ENCODE results near the gene ATP8A1. TPM values are rescaled to one million over a fixed set of nuclear protein-coding genes. Genes with fewer than 3 reads are reported as not detected.

The ATP8A1 gene
- total RNA-seq, 2 donors from 2014 or later: 43.3 to 59.2 TPM

DNA sequence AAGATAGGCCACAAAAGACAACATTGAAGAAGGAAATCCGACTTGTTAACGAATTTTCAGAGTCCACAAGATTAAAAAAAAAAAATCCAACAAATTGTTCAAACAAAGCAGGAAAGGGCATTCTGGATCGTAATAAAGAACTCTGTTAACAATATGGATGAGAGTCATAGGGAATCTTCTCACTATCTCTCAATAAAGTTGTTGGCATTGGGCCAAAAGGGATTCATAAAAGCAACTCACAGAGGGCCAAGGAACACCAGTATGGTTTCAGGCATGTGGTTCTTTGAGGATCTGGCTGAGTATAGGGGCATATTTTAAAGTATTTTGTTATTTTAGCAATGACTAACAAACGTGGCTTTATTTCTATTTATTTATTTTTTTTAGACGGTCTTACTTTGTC, 210.1 kb downstream of the ATP8A1 start:
- H3K4me1 Mint-ChIP-seq: no peaks in the 10 kb centered on the region
- peaks cover 6% of the 10 kb centered on the region for H3K36me3 Mint-ChIP-seq (ENCODE audit: low read depth)
- ATAC-seq: no peak

DNA sequence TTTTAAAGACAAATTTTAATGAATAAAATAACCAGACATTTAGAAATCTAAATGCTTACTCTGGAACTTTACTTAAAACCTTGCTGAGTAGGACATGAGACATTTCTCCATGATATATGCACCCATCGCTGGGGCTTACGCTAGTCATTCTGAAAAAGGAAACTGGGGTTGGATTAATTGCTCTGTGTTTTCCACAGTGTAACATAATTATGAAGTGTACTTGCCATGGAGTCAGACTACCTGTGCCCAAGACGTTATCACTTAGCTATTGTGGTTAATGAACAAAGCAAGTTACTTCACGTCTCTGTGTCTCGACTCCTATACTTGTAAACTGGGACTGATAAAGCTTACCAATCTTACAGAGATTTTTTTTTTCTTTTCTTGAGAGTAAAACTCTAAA, 211.9 kb downstream of the ATP8A1 start:
- H3K9me3 ChIP-seq (ENCODE audit: control insufficient read depth, low read length, poor library complexity, severe bottlenecking): no peaks in the 10 kb centered on the region
- Mint-ChIP-seq H3K27ac (no peak overlapping the region), H3K36me3 (ENCODE audit: low read depth) (peaks cover under 1% of the 10 kb centered on the region), H3K27me3 (no peaks in the 10 kb centered on the region), H3K4me1 (no peaks in the 10 kb centered on the region), H3K4me3 (no peak overlapping the region)
- ATAC-seq: no peak
- no peak for DNase-seq

More for the DNA sequence above, 210.1 kb downstream of the ATP8A1 start:
- H3K27ac Mint-ChIP-seq: no peak overlapping the region
- no peak for DNase-seq
- no peaks in the 10 kb centered on the region for H3K9me3 ChIP-seq (ENCODE audit: control insufficient read depth, low read length, poor library complexity, severe bottlenecking)
- no peaks in the 10 kb centered on the region for H3K27me3 Mint-ChIP-seq
- no peak overlapping the region for H3K4me3 Mint-ChIP-seq

DNA sequence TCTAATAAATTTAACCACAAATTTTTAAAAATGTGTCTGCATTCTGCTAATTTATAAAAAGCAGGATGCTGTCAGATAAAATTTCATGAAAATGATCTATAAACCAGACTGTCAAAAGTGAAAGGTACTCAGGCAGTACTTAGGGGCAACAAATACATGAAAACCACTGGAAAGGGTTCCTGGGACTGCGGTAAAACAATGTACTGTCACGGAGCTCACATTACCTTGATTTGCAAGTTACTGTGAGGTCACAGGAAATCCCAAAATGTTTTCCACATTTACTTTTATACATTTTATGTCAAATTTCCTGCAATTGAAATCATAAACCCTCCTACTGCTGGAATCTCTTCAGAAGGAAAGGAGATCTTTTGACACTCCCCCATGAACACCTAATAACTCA, 214.3 kb downstream of the ATP8A1 start:
- Mint-ChIP-seq H3K27ac (no peak overlapping the region), H3K27me3 (no peaks in the 10 kb centered on the region), H3K4me1 (peaks cover 2% of the 10 kb centered on the region), H3K36me3 (ENCODE audit: low read depth) (peaks cover 8% of the 10 kb centered on the region), H3K4me3 (no peak overlapping the region)
- DNase-seq (no peak), ATAC-seq (no peak)
- H3K9me3 ChIP-seq (ENCODE audit: control insufficient read depth, low read length, poor library complexity, severe bottlenecking): no peaks in the 10 kb centered on the region

DNA sequence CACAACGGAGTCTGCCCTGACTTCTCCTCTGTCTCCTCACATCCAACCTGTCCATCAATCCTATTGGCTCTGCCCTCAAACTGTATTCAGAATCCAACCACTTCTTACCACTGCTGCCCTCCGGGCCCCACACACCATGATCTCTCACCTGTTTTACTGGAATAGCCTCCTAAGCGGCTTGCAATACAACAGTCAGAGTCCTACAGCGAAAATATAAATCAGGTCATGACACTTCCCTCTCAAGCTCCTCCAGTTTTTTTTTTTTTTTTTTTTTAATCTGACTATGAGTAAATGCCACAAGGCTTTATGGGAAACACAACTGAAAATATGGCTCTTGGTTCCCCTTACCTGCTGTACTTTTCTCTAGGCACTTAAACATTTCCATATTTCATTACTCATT, 216.8 kb downstream of the ATP8A1 start:
- no peak for DNase-seq
- Mint-ChIP-seq H3K4me3 (no peak overlapping the region), H3K4me1 (peaks cover 2% of the 10 kb centered on the region), H3K27ac (no peak overlapping the region), H3K27me3 (no peaks in the 10 kb centered on the region), H3K36me3 (ENCODE audit: low read depth) (peaks cover 10% of the 10 kb centered on the region)
- no peak for ATAC-seq
- H3K9me3 ChIP-seq (ENCODE audit: control insufficient read depth, low read length, poor library complexity, severe bottlenecking): no peaks in the 10 kb centered on the region

DNA sequence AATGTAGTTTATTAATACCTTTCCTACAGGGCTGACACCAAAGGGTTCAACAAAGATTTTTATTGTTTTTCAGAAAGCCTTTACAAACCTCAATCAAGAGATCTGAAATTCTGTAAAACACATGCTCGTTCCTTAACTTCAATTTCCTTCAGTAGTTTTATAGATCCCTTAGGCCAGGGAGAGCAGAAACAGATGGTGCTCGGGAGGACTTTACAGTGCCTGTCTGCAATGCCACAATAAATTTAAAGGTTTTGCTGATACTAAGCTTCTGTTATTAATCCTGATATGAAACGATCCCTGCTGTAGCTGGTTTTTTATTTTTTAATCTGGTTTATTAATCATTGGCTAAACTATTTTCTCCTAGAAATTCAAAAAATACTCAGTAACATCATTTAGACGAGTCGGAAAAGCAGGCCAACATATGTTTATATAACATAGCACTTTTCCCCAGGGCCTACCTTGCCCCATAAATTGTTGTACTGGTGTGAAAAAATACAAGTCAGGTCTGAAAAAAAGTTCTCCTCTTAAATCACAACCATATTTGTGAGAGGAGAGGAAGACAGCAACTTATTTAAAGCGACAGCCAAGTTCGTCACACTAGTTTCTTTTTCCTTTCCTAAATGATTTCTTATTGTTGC, 219.9 kb downstream of the ATP8A1 start:
- peaks cover 15% of the 10 kb centered on the region for H3K36me3 Mint-ChIP-seq (ENCODE audit: low read depth)
- no peaks in the 10 kb centered on the region for H3K27me3 Mint-ChIP-seq
- no peak overlapping the region for H3K4me3 Mint-ChIP-seq
- H3K27ac Mint-ChIP-seq: no peak overlapping the region
- DNase-seq: no peak
- peaks cover 2% of the 10 kb centered on the region for H3K4me1 Mint-ChIP-seq
- no peaks in the 10 kb centered on the region for H3K9me3 ChIP-seq (ENCODE audit: control insufficient read depth, low read length, poor library complexity, severe bottlenecking)
- ATAC-seq: no peak

DNA sequence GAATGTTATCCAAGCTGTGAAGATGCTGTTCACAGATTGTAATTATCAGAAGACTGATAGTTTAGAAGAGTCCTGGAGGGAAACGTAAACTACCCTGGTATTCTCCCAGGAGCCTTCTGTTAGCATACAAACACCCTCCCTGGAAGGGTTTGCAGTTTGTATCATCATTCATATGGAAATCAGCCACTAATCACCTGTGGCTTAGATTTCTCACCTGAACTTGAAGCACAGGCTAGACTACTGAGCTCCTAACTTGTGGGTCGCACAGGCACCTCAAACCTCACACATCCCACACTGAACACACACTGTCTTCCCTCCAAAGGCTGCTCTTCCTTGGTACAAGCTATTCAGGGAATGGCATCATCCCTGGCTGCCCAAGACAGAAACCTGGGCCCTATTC, 228.9 kb downstream of the ATP8A1 start:
- H3K4me3 Mint-ChIP-seq: no peak overlapping the region
- H3K4me1 Mint-ChIP-seq: no peaks in the 10 kb centered on the region
- ATAC-seq (no peak), DNase-seq (no peak)
- no peak overlapping the region for H3K27ac Mint-ChIP-seq
- H3K9me3 ChIP-seq (ENCODE audit: control insufficient read depth, low read length, poor library complexity, severe bottlenecking): no peaks in the 10 kb centered on the region
- peaks cover 15% of the 10 kb centered on the region for H3K36me3 Mint-ChIP-seq (ENCODE audit: low read depth)
- no peaks in the 10 kb centered on the region for H3K27me3 Mint-ChIP-seq

DNA sequence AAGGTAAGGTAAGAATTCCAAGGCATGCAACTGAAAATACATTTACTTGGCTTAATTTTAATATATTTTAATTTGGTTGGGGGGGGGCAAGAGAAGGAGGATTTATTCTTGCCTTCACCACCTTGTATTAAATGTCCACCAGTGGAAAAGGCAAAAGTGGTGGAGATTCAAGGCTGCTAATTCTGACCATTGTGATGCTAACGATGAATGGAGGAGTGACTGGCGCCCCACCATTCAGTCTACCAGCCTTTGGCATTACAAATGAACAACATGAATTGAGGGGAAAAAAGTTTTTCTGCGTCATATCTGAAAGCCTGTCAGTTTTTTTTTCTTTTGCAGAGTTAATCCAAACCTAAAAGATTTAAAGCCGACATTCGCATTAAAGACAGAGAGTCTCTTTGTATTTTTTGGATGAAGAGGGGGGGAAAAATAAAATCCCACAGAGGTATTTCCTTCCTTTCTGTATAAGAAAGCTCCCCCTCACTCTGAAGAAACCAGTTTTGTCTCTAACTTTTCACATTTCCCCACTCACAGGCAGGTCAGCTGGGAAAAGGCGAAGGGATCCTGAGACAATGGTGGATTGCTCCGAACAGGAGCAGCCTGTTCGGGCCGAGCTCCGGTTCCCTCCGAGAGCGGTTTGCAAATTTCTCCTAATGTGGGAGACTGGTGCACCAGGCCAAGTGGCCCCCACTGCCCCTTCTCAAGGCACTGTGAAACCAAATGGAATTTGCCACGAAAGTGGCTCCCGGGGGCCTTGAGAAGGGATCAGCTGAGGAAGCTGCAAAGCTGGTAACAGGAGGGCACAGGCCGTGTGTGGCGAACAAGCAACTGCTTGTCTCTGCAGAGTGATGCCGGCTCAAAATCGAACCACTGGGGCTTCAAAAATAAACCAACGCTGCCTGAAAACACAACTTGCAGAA, 231.5 kb downstream of the ATP8A1 start:
- no peak for ATAC-seq

DNA sequence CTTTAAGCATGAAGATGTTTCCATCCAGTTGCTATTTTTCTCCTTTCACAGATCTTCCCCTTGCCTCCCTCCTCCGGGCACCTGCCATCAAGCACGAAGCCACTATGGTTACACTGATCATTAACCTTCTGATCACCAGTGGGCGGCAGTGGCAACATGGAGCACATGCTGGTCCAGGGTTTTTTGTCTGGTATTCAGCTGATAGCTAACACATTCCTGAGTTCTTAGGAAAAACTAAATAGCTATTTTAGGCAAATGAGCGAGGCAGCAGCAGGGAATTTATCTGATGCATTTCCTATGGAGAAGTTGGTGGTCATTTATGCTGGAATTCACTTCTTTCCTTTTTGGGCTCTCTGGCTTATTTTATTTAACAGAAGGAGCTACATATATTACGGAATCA, 236.8 kb downstream of the ATP8A1 start:
- no peak overlapping the region for H3K27ac Mint-ChIP-seq
- no peaks in the 10 kb centered on the region for H3K4me1 Mint-ChIP-seq
- no peak overlapping the region for H3K4me3 Mint-ChIP-seq
- H3K36me3 Mint-ChIP-seq (ENCODE audit: low read depth): peaks cover 5% of the 10 kb centered on the region
- H3K27me3 Mint-ChIP-seq: no peaks in the 10 kb centered on the region
- ATAC-seq: no peak
- no peak for DNase-seq
- H3K9me3 ChIP-seq (ENCODE audit: control insufficient read depth, low read length, poor library complexity, severe bottlenecking): no peaks in the 10 kb centered on the region

More for the DNA sequence above, 231.5 kb downstream of the ATP8A1 start:
- Mint-ChIP-seq H3K36me3 (ENCODE audit: low read depth) (peaks cover 15% of the 10 kb centered on the region), H3K27ac (no peak overlapping the region), H3K4me3 (no peak overlapping the region), H3K4me1 (no peaks in the 10 kb centered on the region), H3K27me3 (no peaks in the 10 kb centered on the region)
- H3K9me3 ChIP-seq (ENCODE audit: control insufficient read depth, low read length, poor library complexity, severe bottlenecking): no peaks in the 10 kb centered on the region
- no peak for DNase-seq

DNA sequence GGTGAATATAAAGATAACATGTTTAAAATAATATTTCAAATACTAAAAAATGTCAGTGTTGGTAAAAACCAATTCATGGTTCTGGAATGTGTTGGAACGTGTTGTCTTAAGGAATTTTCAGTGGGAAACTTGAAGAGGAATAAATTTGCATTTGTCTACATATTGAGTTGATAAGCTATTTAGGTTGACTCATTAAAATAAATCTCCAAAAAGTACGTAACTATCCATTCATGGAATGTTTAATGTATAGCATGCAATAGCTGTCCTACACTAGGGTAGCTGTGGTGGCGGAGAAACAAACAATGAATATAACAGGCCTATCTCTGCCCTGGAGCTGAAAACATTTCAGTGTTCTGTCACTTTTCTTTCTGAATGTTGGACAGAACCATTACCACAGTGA, 239.4 kb downstream of the ATP8A1 start:
- Mint-ChIP-seq H3K27me3 (no peaks in the 10 kb centered on the region), H3K27ac (no peak overlapping the region), H3K4me1 (no peaks in the 10 kb centered on the region), H3K36me3 (ENCODE audit: low read depth) (peaks cover 5% of the 10 kb centered on the region), H3K4me3 (no peak overlapping the region)
- ATAC-seq (no peak), DNase-seq (no peak)
- no peaks in the 10 kb centered on the region for H3K9me3 ChIP-seq (ENCODE audit: control insufficient read depth, low read length, poor library complexity, severe bottlenecking)

DNA sequence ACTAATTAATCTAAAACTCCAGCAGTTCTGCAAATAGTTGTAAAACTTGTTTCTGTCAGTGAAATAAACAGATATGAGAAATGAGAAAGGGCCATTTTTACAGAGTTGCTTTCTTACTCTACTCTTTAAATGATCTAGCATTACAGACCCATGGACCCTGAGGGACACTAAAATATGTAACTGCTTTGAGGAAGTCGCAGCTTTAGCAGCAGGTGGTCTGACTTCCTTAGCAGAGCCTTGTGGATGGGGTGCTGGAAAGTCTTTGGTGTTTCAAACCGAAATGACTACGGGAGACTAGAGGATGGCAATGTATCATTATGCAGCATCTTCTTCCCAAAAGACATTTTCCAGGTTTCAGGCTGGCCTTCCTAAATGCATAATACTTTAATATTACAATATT, 240.9 kb downstream of the ATP8A1 start:
- no peak for DNase-seq
- no peak overlapping the region for H3K4me3 Mint-ChIP-seq
- H3K4me1 Mint-ChIP-seq: no peaks in the 10 kb centered on the region
- no peaks in the 10 kb centered on the region for H3K9me3 ChIP-seq (ENCODE audit: control insufficient read depth, low read length, poor library complexity, severe bottlenecking)
- H3K27ac Mint-ChIP-seq: no peak overlapping the region
- peaks cover 3% of the 10 kb centered on the region for H3K36me3 Mint-ChIP-seq (ENCODE audit: low read depth)
- ATAC-seq: no peak
- no peaks in the 10 kb centered on the region for H3K27me3 Mint-ChIP-seq

DNA sequence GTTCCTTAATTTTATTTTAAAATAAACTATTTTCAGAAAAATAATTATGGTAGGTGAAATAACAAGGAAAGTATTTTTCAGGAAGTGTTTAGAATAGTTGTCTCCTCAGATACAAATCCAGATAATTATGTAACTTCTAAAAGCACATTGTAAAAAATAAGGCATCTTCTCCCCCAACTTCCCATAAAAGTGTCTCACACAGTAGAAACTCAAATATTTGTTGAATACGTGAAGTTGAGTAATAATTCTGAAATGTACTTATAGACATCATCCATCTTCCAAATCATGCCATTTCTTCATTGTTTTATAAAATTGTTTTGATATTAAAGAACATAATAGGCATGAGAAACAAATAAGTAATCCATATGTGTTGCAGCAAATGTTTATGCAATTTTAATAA, 241.6 kb downstream of the ATP8A1 start:
- no peak for ATAC-seq
- Mint-ChIP-seq H3K36me3 (ENCODE audit: low read depth) (peaks cover 6% of the 10 kb centered on the region), H3K27me3 (no peaks in the 10 kb centered on the region), H3K4me1 (no peaks in the 10 kb centered on the region), H3K4me3 (no peak overlapping the region), H3K27ac (no peak overlapping the region)
- no peak for DNase-seq
- no peaks in the 10 kb centered on the region for H3K9me3 ChIP-seq (ENCODE audit: control insufficient read depth, low read length, poor library complexity, severe bottlenecking)

DNA sequence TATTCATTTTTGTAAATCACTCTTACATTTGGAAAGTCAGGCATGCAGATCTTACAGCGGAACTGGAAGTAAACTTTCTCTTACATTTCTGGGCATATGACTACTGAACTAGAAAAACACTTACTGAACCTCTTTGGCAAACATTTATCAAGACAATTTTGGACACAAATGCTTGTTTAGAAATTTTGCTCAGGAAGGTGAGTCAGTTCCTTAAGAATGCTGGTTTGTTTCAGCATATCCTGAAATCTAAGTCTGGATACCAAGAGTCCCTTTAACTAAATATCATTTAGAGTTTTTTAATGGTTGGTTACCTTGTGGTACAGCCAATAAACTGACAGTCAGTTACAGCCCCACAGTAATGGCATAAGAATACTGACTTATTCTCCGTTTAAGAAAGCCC, 244.7 kb downstream of the ATP8A1 start:
- ATAC-seq (no peak), DNase-seq (no peak)
- Mint-ChIP-seq H3K4me1 (no peaks in the 10 kb centered on the region), H3K36me3 (ENCODE audit: low read depth) (peaks cover 3% of the 10 kb centered on the region), H3K27me3 (no peaks in the 10 kb centered on the region), H3K4me3 (no peak overlapping the region), H3K27ac (no peak overlapping the region)
- H3K9me3 ChIP-seq (ENCODE audit: control insufficient read depth, low read length, poor library complexity, severe bottlenecking): no peaks in the 10 kb centered on the region

DNA sequence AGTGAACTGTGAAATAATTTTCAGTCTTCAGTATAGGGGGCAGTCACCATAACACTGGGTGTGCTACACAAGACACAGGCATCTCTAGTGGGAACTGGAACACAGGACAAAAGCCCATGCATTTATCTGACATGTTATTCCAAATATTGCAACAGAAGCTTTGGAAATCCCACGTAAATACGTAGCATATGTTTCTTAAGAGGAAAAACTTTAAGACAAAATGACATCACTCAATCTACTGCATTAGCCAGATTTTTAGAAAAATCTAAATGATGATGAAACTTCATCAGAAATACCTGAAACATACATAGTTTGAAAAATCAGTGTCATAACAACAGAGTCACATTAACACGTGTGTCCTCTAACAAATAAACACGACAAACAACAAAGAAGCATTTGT, 245.1 kb downstream of the ATP8A1 start:
- no peaks in the 10 kb centered on the region for H3K9me3 ChIP-seq (ENCODE audit: control insufficient read depth, low read length, poor library complexity, severe bottlenecking)
- no peak for DNase-seq
- ATAC-seq: no peak
- Mint-ChIP-seq H3K4me3 (no peak overlapping the region), H3K27me3 (no peaks in the 10 kb centered on the region), H3K36me3 (ENCODE audit: low read depth) (peaks cover 3% of the 10 kb centered on the region), H3K27ac (no peak overlapping the region), H3K4me1 (no peaks in the 10 kb centered on the region)

DNA sequence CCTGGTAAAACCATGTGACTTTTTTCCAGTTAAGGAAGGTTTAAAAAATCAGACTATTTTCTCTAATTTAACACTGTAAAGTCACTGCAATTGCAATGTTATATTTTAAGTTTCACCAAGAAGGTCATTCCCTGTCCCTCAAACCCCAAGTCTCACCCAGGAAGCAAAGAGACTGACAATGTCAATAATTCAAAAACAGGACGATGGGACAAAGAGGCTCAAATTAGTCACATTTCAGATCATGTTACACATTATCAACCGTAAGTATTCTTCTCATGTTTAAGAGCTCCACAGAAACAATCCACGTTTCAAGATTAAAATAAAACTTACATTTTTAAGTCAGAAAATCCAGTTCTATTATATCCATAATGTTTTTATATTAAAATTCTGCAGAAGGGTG, 246.5 kb downstream of the ATP8A1 start:
- ATAC-seq (no peak), DNase-seq (no peak)
- Mint-ChIP-seq H3K4me3 (no peak overlapping the region), H3K36me3 (ENCODE audit: low read depth) (peaks cover 3% of the 10 kb centered on the region), H3K27ac (no peak overlapping the region), H3K27me3 (peaks cover 2% of the 10 kb centered on the region), H3K4me1 (no peaks in the 10 kb centered on the region)
- H3K9me3 ChIP-seq (ENCODE audit: control insufficient read depth, low read length, poor library complexity, severe bottlenecking): no peaks in the 10 kb centered on the region
